SK-MEL-5 (cell line): ENCODE results near the gene ZBTB5. TPM values are rescaled to one million over a fixed set of nuclear protein-coding genes. Genes with fewer than 3 reads are reported as not detected.
"Not testable (repeated sequence)": the region's sequence is repeated elsewhere in the genome, so short reads cannot be mapped to it uniquely, and the experiment has no call there.

Experiments used
- DNase-seq: peaks from one replicate; pipeline ENCODE4 v3.0.0-alpha.2; 2016; ENCODE audit warnings: low read depth, low spot score
- in situ Hi-C: cut with HindIII; loops from 2 replicates; pipeline ENCODE4 v1.10.0; 2016; ENCODE audit warnings: low sequenced_read_pairs, high pct_unique_total_duplicates, low pct_unique_long_range_greater_than_20kb
- total RNA-seq: library from RNA; depleted of rRNA; stranded (reverse); fragments of >200 nt; shearing (Covaris generic); gene quantifications from 2 replicates; pipeline ENCODE4 v1.2.3, GENCODE V29; 2014

ZBTB5 gene
- total RNA-seq, 1 experiment from 2014 or later = 7.5 TPM

DNA sequence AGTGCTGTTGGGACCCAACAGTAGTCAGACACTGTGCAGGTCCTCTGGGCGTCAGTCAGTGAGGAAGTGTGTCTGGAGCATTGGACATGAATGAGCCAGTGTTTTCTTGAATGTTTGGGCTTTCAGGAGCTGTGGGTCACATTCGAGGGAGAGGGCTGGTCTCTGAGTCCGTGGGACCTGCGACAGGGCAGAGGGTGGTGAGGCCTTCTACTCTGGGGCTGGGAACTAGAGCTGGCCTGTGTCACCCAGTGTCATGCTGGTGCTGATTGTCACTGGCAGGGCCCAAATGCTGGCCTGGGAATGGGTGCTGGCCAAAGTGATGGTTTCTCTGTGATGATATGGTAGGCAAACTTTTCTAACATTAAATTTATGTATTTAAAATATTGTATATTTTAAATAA lies 30.8 kb upstream of the ZBTB5 start:
- no peak for DNase-seq
- in situ Hi-C loops = no loop called here

DNA sequence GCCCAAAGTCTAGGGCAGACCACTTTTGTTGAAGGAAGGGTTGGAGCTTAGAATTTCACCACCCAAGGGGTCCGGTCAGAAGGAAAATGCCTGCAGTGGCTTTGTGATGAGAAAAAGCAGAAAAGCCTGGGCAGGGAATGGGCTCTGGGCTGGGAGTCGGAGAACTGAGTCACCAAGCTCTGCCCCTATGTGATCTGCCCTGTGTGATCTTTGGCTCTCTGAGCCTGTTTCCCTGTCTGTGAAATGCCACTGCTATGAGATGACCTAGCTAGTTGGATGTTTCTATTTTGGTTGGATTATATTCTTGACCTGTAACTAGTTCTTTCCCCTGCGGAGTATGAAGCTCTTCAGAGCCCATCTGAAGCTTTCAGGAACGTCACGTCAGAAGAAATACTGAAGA lies 30.3 kb upstream of the ZBTB5 start:
- in situ Hi-C loops = no loop called here
- DNase-seq = no peak

DNA sequence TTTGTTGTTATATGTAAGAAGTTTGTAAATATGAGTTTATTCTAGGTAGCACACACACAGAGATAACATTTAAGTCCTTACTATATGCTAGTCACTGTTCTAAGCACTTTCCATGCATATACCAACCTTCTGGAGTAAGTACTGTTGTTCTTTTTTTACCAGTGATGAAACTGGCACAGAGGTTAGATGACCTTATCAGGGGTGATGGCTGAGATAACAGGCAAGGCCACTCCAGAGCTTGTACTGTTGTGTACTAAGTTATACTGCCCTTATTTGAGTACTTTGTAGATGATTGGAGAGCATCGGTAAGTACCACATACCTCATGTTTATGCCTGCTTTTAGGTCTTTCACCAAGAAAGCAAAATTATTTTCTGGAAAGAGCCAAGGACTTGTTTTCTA lies 26.7 kb upstream of the ZBTB5 start:
- in situ Hi-C loops = no loop called here
- DNase-seq = no peak

DNA sequence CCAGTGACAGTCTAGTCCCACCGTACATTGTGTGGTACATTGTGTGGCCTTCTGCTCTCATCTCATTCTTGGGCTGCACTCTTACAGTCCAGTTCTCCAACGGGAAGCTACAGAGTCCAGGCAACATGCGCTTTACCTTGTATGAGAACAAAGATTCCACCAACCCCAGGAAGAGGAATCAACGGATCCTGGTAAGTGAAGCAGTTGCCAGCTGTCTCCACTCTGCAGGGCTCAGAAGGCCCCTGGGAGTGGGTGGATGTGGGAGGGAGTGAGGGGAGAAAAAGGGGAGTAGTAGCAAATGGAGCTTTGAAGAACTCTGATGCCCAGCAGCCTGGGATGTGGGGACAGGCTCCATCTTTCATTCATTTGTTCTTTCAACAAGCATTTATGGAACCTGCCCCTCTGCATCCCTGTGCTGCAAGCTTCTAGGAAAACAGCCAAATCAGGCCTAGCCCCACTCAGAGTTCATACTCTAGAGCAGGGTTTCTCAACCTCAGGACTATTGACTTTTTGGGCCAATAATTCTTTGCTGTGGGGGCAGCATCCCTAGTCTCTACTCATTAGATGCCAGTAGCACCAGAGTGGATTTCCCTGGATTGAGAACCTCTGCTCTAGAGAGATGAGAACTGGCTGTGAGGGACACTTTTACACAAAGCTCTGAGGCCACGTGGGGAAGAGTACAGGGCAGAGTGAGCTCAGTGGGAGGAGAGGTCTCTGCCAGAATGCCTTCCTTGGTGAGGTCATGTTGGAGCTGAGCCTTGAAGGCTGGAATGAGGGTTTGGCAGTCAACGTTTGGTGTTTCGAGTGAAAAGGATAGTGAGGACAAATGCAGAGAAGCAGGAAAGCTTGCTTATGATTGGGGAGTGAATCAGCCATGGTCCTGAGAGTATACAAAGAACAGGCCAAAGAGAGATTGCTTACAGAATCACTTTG lies 21.6 kb upstream of the ZBTB5 start:
- no peak for DNase-seq
- in situ Hi-C loops = no loop called here

DNA sequence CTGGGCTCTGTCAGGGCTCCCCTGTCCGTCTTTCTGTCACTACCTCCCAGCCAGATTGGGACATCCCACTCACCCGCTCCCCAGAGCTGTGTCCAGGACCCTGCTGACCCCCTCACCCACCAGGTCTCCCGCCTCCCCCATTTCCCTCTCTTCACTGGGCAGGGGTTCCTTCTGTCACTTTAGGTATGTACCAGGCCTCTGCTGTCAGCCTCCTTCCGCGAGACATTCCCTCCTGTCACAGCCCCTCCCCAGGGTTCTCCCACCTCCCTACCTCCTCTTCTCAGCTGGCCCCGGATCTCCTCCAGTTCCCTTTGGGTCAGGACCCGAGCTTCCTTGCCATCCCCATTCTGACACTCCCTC lies 21.0 kb upstream of the ZBTB5 start:
- DNase-seq = no peak
- in situ Hi-C loops = no loop called here

DNA sequence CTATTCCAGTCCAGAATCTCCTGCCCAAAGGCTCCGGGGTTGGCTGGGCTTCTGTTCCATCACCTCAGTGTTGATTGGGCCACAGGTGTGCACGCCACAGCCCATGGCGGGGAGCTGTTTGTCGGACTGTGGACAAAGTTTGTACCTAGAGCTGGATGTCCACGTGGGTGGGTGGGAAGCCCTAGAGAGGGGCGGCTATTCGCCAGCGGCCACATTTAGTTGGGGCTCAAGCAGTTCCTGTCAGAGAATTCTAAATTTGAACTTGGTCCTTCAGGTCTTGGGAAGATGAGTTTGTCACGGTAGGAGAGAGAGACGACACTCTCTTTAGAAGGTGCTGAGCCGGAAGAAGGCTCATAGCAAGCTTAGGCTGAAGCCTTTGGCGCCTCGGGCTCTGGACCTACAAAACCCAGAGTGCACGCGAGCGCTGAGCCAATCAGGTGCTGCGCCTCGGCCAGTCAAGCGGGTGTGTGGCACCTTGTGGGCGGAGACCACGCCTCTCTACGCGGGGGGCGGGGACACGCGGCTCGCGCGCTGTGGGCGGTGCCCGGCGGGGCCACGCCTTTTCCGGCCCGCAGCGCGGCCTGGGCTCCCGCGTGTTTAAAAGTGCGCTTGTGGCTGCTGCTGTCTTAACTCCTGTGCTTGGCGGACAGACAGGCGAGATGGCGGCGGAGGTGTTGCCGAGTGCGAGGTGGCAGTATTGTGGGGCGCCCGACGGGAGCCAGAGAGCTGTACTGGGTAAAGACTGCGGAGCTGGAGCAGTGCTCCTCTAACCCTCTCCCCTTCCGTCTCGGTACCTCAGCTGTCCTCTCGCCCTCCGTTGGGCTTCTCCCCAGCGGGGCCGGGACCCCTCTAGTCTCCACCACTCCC lies 20.4 kb upstream of the ZBTB5 start, which contains the start of gene POLR1E:
Gene POLR1E, plus strand, starts transcription at position 560 of the 867 bp plus-strand sequence. Its CDS starts 100 bp downstream, at position 660.
- peak; percentile 92 for DNase-seq
- in situ Hi-C loops = no loop called here

DNA sequence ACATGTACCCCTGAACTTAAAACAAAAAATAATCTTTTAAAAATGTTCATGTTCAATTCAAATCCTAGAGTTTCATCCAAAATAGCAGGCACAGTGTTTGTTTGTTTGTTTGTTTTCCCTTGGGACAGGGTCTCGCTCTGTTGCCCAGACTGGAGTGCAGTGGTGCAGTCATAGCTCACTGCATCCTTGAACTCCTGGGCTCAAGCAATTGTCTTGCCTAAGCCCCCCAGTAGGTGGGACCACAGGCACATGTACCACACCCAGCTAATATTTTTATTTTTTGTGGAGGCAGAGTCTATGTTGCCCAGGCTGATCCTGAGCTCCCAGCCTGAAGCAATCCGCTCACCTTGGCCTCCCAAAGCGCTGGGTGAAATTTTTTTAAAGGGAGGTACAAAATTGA lies 15.5 kb upstream of the ZBTB5 start:
- DNase-seq = no peak
- in situ Hi-C loops = no loop called here

DNA sequence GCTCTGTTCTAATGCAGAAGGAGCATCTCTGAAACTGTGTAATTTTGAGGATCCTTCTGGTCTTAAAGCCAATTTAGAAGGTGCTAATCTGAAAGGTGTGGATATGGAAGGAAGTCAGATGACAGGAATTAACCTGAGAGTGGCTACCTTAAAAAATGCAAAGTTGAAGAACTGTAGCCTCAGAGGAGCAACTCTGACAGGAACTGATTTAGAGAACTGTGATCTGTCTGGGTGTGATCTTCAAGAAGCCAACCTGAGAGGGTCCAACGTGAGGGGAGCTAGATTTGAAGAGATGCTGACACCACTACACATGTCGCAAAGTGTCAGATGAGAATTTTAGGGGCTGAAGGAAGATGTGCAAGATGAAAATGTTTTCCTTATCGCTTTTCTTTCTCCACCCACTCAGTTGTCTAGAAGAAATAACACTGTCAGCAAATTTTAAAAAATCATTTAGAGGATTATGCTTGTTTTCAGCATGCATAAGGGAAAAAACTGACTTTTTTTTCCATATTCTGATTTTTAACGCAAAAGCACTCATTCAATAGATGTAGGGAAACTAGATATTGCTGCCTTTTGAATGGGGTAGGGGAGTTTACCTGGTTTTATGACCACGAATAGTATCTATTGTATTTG lies 12.9 kb upstream of the ZBTB5 start:
- DNase-seq, in situ Hi-C loops: not testable (repeated sequence)

DNA sequence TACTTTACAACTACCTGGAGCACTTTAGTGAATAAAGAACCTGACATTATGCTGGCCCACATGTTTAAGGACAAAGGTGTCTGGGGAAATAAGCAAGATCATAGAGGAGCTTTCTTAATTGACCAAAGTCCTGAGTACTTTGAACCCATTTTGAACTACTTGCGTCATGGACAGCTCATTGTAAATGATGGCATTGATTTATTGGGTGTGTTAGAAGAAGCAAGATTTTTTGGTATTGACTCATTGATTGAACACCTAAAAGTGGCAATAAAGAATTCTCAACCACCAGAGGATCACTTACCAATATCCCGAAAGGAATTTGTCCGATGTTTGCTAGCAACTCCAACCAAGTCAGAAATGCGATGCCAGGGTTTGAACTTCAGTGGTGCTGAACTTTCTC lies 12.2 kb upstream of the ZBTB5 start:
- DNase-seq, in situ Hi-C loops: not testable (repeated sequence)

DNA sequence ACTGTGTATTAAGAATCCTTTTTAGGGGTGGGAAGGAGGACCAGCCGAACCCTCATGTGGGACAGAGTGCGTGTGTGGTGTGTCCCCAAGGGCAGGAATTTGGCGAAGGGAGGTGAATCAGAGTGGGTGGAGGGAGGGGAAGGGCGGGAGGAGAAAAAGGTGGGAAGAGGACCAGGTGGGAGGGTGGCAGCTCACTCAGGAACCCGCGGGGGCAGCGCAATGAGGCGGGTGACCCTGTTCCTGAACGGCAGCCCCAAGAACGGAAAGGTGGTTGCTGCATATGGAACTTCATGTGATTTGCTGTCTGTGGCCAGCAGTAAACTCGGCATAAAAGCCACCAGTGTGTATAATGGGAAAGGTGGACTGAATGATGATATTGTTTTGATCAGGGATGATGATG lies 11.7 kb upstream of the ZBTB5 start:
- peak; percentile 47 for DNase-seq
- in situ Hi-C loops = no loop called here

DNA sequence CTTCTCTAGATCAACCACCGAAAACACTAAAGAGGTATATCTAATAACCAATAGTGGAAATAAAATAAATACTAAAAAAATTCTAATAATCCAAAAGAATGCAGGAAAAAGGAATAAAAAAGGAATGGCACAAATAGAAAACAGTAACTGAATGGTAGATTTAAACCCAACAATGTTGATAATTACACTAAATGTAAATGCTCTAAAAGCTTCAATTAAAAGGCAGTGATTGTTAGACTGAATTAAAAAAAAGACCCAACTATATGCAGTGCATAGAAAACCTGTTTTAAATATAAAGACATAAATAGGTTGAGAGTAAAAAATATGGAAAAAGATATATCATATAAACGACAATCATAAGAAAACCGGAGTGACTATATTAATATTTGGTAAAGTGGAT lies 9.2 kb upstream of the ZBTB5 start:
- no peak for DNase-seq
- in situ Hi-C loops = no loop called here

DNA sequence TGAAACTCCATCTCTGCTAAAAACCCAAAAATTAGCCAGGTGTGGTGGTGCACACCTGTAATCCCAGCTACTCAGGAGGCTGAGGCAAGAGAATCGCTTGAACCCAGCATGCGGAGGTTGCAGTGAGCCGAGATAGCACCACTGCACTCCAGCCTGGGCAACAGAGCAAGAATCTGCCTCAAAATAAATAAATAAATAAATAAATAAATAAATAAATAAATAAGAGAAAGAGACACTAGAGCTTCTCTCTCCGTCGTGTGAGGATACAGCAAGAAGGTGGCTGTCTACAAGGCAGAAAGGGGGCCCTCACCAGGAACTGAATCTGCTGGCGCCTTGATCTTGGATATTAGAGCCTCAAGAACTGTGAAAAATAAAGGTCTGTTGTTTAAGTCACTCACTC lies 8.7 kb upstream of the ZBTB5 start:
- DNase-seq, in situ Hi-C loops: not testable (repeated sequence)

DNA sequence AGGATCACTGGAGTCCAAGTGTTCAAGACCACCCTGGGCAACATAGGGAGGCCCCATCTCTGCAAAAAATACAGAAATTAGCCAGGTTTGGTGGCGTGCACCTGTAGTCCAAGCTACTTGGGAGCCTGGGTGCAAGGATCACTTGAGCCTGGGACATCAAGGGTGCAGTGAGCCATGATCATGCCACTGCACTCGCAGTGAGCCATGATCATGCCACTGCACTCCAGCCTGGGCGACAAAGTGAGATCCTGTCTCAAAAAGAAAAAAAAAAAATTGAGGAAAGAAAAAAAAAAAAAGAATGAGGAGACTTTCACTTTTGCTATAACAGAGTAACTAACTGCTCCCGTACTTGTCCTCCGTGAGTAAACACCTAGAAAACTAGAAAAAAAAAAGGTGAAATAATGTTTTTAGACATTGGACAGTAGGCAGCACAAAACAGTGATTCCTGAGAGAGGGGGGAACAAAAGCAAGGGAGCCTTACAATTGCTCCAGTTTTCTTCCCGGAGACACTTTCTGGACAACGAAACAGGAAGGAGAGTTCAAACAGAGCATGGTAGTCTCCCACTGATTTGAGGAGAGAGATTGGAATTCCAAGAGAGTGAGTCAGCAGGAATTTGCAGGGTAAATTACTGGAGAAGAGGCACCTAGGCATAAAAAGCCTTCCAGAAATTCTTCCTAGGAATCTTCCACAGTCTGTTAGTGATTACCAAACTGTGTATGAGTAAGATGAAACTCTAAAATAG lies 6.9 kb upstream of the ZBTB5 start:
- in situ Hi-C loops = no loop called here
- peak; percentile 87 for DNase-seq

DNA sequence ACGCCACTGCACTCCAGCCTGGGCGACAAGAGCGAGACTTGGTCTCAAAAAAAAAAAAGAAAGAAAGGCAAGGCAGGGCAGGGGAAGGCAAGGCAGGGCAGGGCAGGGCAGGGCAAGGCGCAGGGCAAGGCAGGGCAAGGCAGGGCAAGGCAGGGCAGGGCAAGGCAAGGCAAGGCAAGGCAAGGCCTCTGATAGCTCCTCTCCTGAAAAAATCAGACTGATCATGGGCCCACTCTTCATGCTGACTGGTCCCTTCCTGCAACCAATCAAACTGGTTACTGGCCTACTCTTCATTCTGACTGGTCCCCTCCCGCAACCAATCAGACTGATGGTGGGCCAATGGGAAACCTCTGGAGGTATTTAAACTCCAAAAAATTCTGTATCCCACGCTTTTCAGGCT lies 3.4 kb upstream of the ZBTB5 start:
- in situ Hi-C loops = no loop called here
- no peak for DNase-seq

DNA sequence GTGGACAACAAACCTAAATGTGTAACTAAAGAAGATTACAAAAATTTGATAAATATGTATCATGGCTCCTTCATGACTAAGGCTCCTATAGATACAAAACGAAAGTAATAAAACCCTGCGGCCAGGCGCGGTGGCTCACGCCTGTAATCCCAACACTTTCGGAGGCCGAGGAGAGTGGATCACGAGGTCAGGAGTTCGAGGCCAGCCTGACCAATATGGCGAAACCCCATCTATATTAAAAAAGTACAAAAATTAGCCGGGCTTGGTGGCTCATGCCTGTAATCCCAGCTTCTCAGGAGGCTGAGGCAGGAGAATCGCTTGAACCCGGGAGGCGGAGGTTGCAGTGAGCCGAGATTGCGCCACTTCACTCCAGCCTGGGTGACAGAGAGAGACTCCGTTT lies 2.3 kb upstream of the ZBTB5 start:
- peak; percentile 44 for DNase-seq

DNA sequence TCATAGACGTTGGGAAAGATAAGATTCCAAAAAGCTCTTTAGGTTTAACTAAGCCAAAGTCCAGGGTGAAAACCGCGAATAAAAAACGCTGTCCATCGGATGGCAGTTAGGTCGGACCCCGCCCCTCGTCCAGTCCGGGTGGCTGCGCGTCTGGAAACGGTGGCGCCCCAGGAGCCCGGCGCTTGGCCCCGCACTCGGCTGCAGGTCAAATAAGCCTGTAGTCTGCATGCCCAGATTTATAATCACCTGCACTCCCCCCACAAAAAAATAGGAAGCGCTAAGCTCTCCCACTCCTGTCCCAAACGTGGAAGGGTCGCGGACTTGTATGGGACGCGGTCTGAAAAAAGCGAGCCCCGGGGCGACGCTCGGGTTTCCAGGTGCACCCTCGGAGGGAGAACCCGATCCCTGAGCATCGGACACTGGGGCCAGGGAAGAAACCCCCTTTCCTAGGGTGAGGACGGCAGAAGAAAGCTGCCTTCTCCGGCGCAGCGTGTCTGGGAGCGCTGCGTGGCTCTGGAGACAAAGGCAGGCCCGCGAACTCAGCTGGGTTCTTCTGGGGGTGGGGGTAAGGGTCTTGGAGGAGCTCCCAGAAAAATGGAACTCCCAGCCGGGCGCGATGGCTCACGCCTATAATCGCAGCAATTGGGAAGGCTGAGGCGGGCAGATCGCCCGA lies 923 bp upstream of the ZBTB5 start:
- peak; percentile 82 for DNase-seq
- in situ Hi-C loops = no loop called here

More for the DNA sequence above, 2.3 kb upstream of the ZBTB5 start:
- in situ Hi-C loops = not testable (repeated sequence)
